SU-DHL-6 (cell line): ENCODE results near the gene CUX1.

Experiments
- CTCF ChIP-seq: fragments of 200-600 bp; sonication (generic); IDR thresholded peaks from one replicate; pipeline ENCODE4 v1.5.1; 2017; ENCODE audit warnings: antibody characterized with exemption, mild to moderate bottlenecking, low read length, moderate library complexity; ENCODE audit not compliant: insufficient read depth, poor library complexity, severe bottlenecking
- EZH2phosphoT487 ChIP-seq: fragments of 200-600 bp; sonication (generic), shearing (Covaris generic); conservative IDR thresholded peaks from 2 replicates; pipeline ENCODE4 v1.6.1; 2018; ENCODE audit warnings: mild to moderate bottlenecking, antibody characterized with exemption, low read length, moderate library complexity, mixed read lengths

GRCh38 chr7:101983147-101983811, 165.9 kb downstream of the CUX1 start:
- TF ChIP-seq CTCF (no peak), EZH2phosphoT487 (no peak)
